Endothelial cell (in vitro differentiated cells): ENCODE results near the gene HAUS6. TPM values are rescaled to one million over a fixed set of nuclear protein-coding genes. Genes with fewer than 3 reads are reported as not detected.

ENCODE experiments used
- DNase-seq: peaks from one replicate; pipeline ENCODE4 v3.0.0; 2021; ENCODE audit warnings: low spot score
- H3K27ac Mint-ChIP-seq: one replicate; pipeline ENCODE4 v1.8.0; 2021; ENCODE audit warnings: mixed read lengths, inconsistent platforms; ENCODE audit not compliant: unreplicated experiment
- H3K27me3 Mint-ChIP-seq: one replicate; pipeline ENCODE4 v1.8.0; 2021; ENCODE audit warnings: mild to moderate bottlenecking, moderate library complexity, mixed read lengths, inconsistent platforms; ENCODE audit not compliant: unreplicated experiment
- H3K36me3 Mint-ChIP-seq: one replicate; pipeline ENCODE4 v1.8.0; 2021; ENCODE audit warnings: mild to moderate bottlenecking, low read depth, mixed read lengths, inconsistent platforms; ENCODE audit not compliant: unreplicated experiment
- H3K4me1 Mint-ChIP-seq: one replicate; pipeline ENCODE4 v1.8.0; 2021; ENCODE audit warnings: mild to moderate bottlenecking, mixed read lengths, inconsistent platforms; ENCODE audit not compliant: unreplicated experiment
- H3K4me3 Mint-ChIP-seq: one replicate; pipeline ENCODE4 v1.8.0; 2021; ENCODE audit warnings: mild to moderate bottlenecking, mixed read lengths, inconsistent platforms; ENCODE audit not compliant: unreplicated experiment
- H3K9me3 Mint-ChIP-seq: one replicate; pipeline ENCODE4 v1.8.0; 2021; ENCODE audit warnings: mixed read lengths, inconsistent platforms; ENCODE audit not compliant: unreplicated experiment
- total RNA-seq: library from RNA; stranded (reverse); fragmentation: NEBNext Ultra II Directional; extraction: Animal tissue kit (Norgen Biotek cat#: 25700); gene quantifications from one replicate; pipeline ENCODE4 v1.2.1, GENCODE V29; 2021; ENCODE audit not compliant: unreplicated experiment
- TF ChIP-seq, protein P1 (sequence below): fragments of 200-600 bp; sonication (generic); IDR thresholded peaks from one replicate; pipeline ENCODE4 v1.5.0; 2021; ENCODE audit warnings: antibody characterized with exemption; ENCODE audit not compliant: unreplicated experiment

HAUS6 gene
- total RNA-seq, 1 donor from 2014 or later = 19.0 TPM

DNA sequence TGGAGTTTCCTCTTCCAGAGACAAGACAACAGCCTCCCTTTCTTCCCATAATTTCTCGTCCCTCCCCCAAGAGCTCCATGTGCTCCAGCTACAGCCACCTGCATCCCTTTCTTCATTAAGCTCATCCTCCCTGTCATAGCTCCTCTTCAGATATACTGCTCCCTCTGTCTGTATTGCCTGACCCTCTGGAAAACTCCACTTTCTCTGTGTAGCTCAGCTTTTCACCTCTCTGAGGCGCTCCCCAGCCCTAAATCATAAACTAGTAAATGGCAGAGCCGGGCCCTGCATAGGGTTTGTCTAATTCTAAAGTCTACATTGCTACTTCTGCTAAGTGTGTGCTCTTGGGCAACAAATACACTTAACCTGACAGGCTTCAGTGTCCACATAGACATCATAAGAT is 33.4 kb upstream of the HAUS6 start:
- Mint-ChIP-seq H3K27me3 (peaks cover 2% of the 10 kb centered on the region), H3K4me3 (no peak overlapping the region), H3K27ac (peak overlapping the region; percentile 4), H3K9me3 (no peaks in the 10 kb centered on the region), H3K4me1 (no peaks in the 10 kb centered on the region), H3K36me3 (no peaks in the 10 kb centered on the region)
- no peak for DNase-seq
- TF ChIP-seq, protein P1, sequence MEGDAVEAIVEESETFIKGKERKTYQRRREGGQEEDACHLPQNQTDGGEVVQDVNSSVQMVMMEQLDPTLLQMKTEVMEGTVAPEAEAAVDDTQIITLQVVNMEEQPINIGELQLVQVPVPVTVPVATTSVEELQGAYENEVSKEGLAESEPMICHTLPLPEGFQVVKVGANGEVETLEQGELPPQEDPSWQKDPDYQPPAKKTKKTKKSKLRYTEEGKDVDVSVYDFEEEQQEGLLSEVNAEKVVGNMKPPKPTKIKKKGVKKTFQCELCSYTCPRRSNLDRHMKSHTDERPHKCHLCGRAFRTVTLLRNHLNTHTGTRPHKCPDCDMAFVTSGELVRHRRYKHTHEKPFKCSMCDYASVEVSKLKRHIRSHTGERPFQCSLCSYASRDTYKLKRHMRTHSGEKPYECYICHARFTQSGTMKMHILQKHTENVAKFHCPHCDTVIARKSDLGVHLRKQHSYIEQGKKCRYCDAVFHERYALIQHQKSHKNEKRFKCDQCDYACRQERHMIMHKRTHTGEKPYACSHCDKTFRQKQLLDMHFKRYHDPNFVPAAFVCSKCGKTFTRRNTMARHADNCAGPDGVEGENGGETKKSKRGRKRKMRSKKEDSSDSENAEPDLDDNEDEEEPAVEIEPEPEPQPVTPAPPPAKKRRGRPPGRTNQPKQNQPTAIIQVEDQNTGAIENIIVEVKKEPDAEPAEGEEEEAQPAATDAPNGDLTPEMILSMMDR = no peak

DNA sequence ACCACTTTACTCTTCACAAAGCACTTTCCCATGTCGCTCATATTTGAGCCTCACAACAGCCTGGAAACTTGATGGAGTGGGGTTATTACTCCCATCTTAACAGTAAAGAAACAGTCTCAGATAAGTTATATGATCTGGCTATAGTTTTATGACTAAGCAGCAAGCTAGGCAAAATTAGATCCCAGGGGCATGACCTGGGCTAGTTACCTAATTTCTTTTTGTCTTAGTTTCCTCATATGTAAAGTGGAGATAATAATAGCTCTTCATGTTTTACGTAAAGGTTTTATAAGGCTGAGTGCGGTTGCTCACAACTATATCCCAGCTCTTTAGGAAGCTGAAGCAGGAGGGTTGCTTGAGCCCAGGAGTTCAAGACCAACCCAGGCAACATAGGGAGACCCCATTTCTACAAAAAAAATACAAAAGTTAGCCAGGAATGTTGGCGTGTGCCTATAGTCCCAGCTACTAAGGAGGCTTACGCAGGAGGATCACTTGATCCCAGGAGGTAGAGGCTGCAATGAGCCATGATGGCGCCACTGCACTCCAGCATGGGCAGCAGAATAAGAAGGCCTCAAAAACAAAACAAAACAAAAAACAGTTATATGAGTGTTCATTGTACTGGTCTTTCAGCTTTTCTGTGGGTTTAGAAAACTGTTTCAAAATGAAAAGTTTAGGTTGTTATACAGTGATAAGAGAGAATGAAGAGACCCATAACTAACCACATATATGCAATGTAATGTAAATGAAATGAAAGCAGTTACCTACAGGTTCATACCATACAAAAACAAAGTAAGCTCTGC is 31.0 kb upstream of the HAUS6 start:
- Mint-ChIP-seq H3K36me3 (no peaks in the 10 kb centered on the region), H3K4me3 (no peak overlapping the region), H3K27ac (no peak overlapping the region), H3K27me3 (peaks cover 7% of the 10 kb centered on the region), H3K9me3 (no peaks in the 10 kb centered on the region), H3K4me1 (peaks cover 13% of the 10 kb centered on the region)
- TF ChIP-seq, protein P1 = no peak
- no peak for DNase-seq

DNA sequence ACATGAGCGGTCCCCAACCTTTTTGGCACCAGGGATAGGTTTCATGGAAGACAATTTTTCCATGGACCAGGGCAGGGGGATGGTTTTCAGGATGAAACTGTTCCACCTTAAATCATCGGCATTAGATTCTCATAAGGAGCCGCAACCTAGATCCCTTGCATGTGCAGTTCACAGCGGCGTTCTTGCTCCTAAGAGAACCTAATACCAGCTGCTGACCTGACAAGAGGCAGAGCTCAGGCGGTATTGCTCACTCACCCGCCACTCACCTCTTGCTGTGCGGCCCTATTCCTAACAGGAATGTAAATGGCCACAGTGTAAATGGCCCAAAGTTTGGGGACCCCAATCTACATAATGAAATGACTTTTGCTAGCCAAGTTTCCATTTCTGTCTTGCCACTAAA is 27.7 kb upstream of the HAUS6 start:
- DNase-seq = no peak
- no peak overlapping the region for H3K4me3 Mint-ChIP-seq
- no peaks in the 10 kb centered on the region for H3K9me3 Mint-ChIP-seq
- H3K36me3 Mint-ChIP-seq = no peaks in the 10 kb centered on the region
- peaks cover 7% of the 10 kb centered on the region for H3K27me3 Mint-ChIP-seq
- peaks cover 23% of the 10 kb centered on the region for H3K4me1 Mint-ChIP-seq
- TF ChIP-seq, protein P1 = no peak
- H3K27ac Mint-ChIP-seq = no peak overlapping the region

DNA sequence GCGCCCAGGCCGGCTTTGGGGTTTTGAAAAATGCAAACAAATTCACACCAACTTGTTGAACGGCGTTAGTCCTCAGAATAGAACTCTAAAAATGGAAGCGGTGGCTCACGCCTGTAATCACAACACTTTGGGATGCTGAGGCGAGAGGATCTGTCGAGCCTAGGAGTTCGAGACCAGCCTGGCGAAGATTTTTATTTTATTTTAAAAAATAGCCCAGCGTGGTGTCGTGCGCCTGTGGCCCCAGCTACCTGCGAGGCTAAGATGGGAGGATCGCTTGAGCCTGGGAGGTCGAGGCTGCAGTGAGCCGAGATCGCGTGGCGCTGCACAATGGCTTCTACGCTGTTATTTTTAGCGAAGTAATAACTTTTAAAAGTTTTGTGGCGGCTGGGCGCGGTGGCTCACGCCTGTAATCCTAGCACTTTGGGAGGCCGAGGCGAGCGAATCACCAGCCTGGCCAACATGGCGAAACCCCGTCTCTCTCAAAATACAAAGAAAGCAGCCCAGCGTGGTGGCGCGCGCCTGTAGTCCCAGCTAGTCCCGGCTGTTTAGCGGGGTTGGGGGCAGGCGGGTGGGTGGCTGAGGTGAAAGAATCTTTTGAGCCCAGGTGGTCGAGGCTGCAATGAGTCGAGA is 25.3 kb upstream of the HAUS6 start:
- peaks cover 9% of the 10 kb centered on the region for H3K27me3 Mint-ChIP-seq
- peaks cover 43% of the 10 kb centered on the region for H3K4me1 Mint-ChIP-seq
- peak overlapping the region; percentile 91 for H3K4me3 Mint-ChIP-seq
- peak overlapping the region; percentile 81 for H3K27ac Mint-ChIP-seq
- peak; percentile 19 for DNase-seq
- no peaks in the 10 kb centered on the region for H3K9me3 Mint-ChIP-seq
- TF ChIP-seq, protein P1 = no peak
- H3K36me3 Mint-ChIP-seq = peaks cover 11% of the 10 kb centered on the region

DNA sequence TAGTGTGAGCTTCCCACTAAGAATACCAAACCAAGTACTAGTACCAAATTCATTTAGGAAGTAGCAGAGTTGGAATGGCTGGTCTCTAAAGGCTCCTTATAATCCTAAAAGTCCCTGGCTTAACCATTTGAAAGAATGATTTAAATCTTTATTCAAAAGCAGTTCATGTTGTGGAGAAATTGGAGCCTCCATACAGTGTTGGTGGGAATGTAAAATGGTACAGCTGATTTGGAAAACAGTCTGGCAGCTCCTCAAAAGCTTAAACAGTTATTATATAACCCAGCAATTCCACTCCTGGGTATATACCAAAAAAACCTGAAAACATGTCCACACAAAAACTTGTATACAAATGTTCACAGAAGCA is 21.7 kb upstream of the HAUS6 start:
- H3K36me3 Mint-ChIP-seq = peaks cover 37% of the 10 kb centered on the region
- H3K4me3 Mint-ChIP-seq = peak overlapping the region; percentile 83
- TF ChIP-seq, protein P1 = no peak

More for the DNA sequence above, 21.7 kb upstream of the HAUS6 start:
- no peak for DNase-seq
- H3K27ac Mint-ChIP-seq = peak overlapping the region; percentile 70
- H3K4me1 Mint-ChIP-seq = peaks cover 39% of the 10 kb centered on the region
- H3K9me3 Mint-ChIP-seq = no peaks in the 10 kb centered on the region
- H3K27me3 Mint-ChIP-seq = peaks cover 4% of the 10 kb centered on the region
